ENCODE measurements around the gene GTF3C6.
"Not testable (repeated sequence)": the region's sequence is repeated elsewhere in the genome, so short reads cannot be mapped to it uniquely, and the experiment has no call there.

The GTF3C6 gene

GRCh38 chr6:110958329-110959192, at the start of gene GTF3C6:
Gene GTF3C6 (plus strand): TSS chr6:110958706. CDS start chr6:110958770, 64 bp downstream.
- in situ Hi-C loops (cut with MboI; ENCODE audit: low sequenced_read_pairs): loop anchor here (10.0 kb wide), 1 partner anchor 424 kb away; no protein-coding TSS in a partner anchor

- in situ Hi-C loops (cut with MboI; ENCODE audit: low sequenced_read_pairs): no loop called here
These were observed 27.7 kb upstream of the GTF3C6 start for GRCh38 chr6:110930781-110931180.

GRCh38 chr6:110933912-110934311, 24.6 kb upstream of the GTF3C6 start:
- in situ Hi-C loops (cut with MboI; ENCODE audit: low sequenced_read_pairs): no loop called here

GRCh38 chr6:110934381-110934898, 24.1 kb upstream of the GTF3C6 start:
- in situ Hi-C loops (cut with MboI; ENCODE audit: low sequenced_read_pairs): no loop called here

- in situ Hi-C loops (cut with MboI; ENCODE audit: low sequenced_read_pairs): no loop called here
These were observed 23.3 kb upstream of the GTF3C6 start for GRCh38 chr6:110935171-110935570.

- in situ Hi-C loops (cut with MboI; ENCODE audit: low sequenced_read_pairs): no loop called here
These were observed 20.3 kb upstream of the GTF3C6 start for GRCh38 chr6:110938171-110938570.

- in situ Hi-C loops (cut with MboI; ENCODE audit: low sequenced_read_pairs): no loop called here
These were observed 18.9 kb upstream of the GTF3C6 start for GRCh38 chr6:110939429-110940200.

- in situ Hi-C loops (cut with MboI; ENCODE audit: low sequenced_read_pairs): loop anchor here (5.0 kb wide), 1 partner anchor 267 kb away; no protein-coding TSS in a partner anchor
These were observed 13.8 kb upstream of the GTF3C6 start for GRCh38 chr6:110944681-110945151.

GRCh38 chr6:110946498-110946897, 12.0 kb upstream of the GTF3C6 start:
- in situ Hi-C loops (cut with MboI; ENCODE audit: low sequenced_read_pairs): loop anchor here (5.0 kb wide), 1 partner anchor 269 kb away; no protein-coding TSS in a partner anchor

GRCh38 chr6:110949679-110950285, 8.7 kb upstream of the GTF3C6 start:
- in situ Hi-C loops (cut with MboI; ENCODE audit: low sequenced_read_pairs): loop anchor here (5.0 to 10.0 kb wide), 2 partner anchors 272 to 415 kb away; no protein-coding TSS in a partner anchor

- in situ Hi-C loops (cut with MboI; ENCODE audit: low sequenced_read_pairs): loop anchor here (10.0 kb wide), 1 partner anchor 416 kb away; no protein-coding TSS in a partner anchor
These were observed 8.1 kb upstream of the GTF3C6 start for GRCh38 chr6:110950440-110950839.

- in situ Hi-C loops (cut with MboI; ENCODE audit: low sequenced_read_pairs): loop anchor here (10.0 kb wide), 1 partner anchor 416 kb away; no protein-coding TSS in a partner anchor
These were observed 7.5 kb upstream of the GTF3C6 start for GRCh38 chr6:110951008-110951407.

GRCh38 chr6:110951986-110952794, 6.3 kb upstream of the GTF3C6 start:
- in situ Hi-C loops (cut with MboI; ENCODE audit: low sequenced_read_pairs): loop anchor here (10.0 kb wide), 1 partner anchor 417 kb away; no protein-coding TSS in a partner anchor

GRCh38 chr6:110953633-110954303, 4.7 kb upstream of the GTF3C6 start:
- in situ Hi-C loops (cut with MboI; ENCODE audit: low sequenced_read_pairs): loop anchor here (10.0 kb wide), 1 partner anchor 419 kb away; no protein-coding TSS in a partner anchor

- in situ Hi-C loops (cut with MboI; ENCODE audit: low sequenced_read_pairs): no loop called here
These were observed 1.5 kb downstream of the GTF3C6 start for GRCh38 chr6:110960014-110960390.

- in situ Hi-C loops (cut with MboI; ENCODE audit: low sequenced_read_pairs): not testable (repeated sequence)
These were observed 4.1 kb downstream of the GTF3C6 start for GRCh38 chr6:110962636-110963035.

- in situ Hi-C loops (cut with MboI; ENCODE audit: low sequenced_read_pairs): no loop called here
These were observed 7.2 kb downstream of the GTF3C6 start for GRCh38 chr6:110965629-110966229.

- in situ Hi-C loops (cut with MboI; ENCODE audit: low sequenced_read_pairs): not testable (repeated sequence)
These were observed 10.2 kb downstream of the GTF3C6 start for GRCh38 chr6:110968661-110969060.

GRCh38 chr6:110971468-110971867, 13.0 kb downstream of the GTF3C6 start:
- in situ Hi-C loops (cut with MboI; ENCODE audit: low sequenced_read_pairs): no loop called here
